ENCODE measurements around the gene SLC25A22.

The SLC25A22 gene

GRCh38 chr11:798093-798713, at the start of gene SLC25A22:
Gene SLC25A22 (minus strand): TSS chr11:798281. CDS start chr11:795006, 3,275 bp downstream.
- DNase-seq = peak; percentile 76

- DNase-seq = no peak
Measured at GRCh38 chr11:847876-848275, 49.8 kb upstream of the SLC25A22 start.

- no peak for DNase-seq
Measured at GRCh38 chr11:846496-847098, 48.5 kb upstream of the SLC25A22 start.

- no peak for DNase-seq
Measured at GRCh38 chr11:845872-846495, 47.9 kb upstream of the SLC25A22 start.

- DNase-seq = no peak
Measured at GRCh38 chr11:844693-845644, 46.9 kb upstream of the SLC25A22 start.

GRCh38 chr11:843818-844692, 46.0 kb upstream of the SLC25A22 start:
- no peak for DNase-seq

GRCh38 chr11:843086-843734, 45.1 kb upstream of the SLC25A22 start:
- DNase-seq = no peak

- peak; percentile 88 for DNase-seq
Measured at GRCh38 chr11:842370-843002, 44.4 kb upstream of the SLC25A22 start, which contains the start of the genes POLR2L and TSPAN4. Gene POLR2L (minus strand): TSS chr11:842529. CDS start chr11:842508, 21 bp downstream. Gene TSPAN4 (plus strand): TSS chr11:842852. CDS start chr11:850305, 7,453 bp downstream.

GRCh38 chr11:841981-842369, 43.9 kb upstream of the SLC25A22 start:
- no peak for DNase-seq

- DNase-seq = no peak
Measured at GRCh38 chr11:839875-840617, 42.0 kb upstream of the SLC25A22 start.

- no peak for DNase-seq
Measured at GRCh38 chr11:839280-839623, 41.2 kb upstream of the SLC25A22 start.

- no peak for DNase-seq
Measured at GRCh38 chr11:838441-839279, 40.6 kb upstream of the SLC25A22 start.

- DNase-seq = no peak
Measured at GRCh38 chr11:837990-838307, 39.9 kb upstream of the SLC25A22 start.

- no peak for DNase-seq
Measured at GRCh38 chr11:837189-837989, 39.3 kb upstream of the SLC25A22 start.

GRCh38 chr11:836700-837099, 38.6 kb upstream of the SLC25A22 start:
- no peak for DNase-seq

GRCh38 chr11:836274-836673, 38.2 kb upstream of the SLC25A22 start:
- no peak for DNase-seq

GRCh38 chr11:834371-835316, 36.6 kb upstream of the SLC25A22 start:
- DNase-seq = no peak
